HG03565 (cell line): ENCODE data around the gene CGREF1.

Experiments used
- ATAC-seq: cut with Tn5 transposase; IDR thresholded peaks from one replicate; pipeline ENCODE4 v1.9.1; 2021; ENCODE audit warnings: mild to moderate bottlenecking, moderate library complexity; ENCODE audit not compliant: unreplicated experiment

CGREF1 gene

GRCh38 chr2:27118525-27119329 is at the start of gene CGREF1:
Gene CGREF1, minus strand, starts transcription at chr2:27119128. Its CDS starts 14,762 bp downstream, at chr2:27104366.
- no peak for ATAC-seq

DNA sequence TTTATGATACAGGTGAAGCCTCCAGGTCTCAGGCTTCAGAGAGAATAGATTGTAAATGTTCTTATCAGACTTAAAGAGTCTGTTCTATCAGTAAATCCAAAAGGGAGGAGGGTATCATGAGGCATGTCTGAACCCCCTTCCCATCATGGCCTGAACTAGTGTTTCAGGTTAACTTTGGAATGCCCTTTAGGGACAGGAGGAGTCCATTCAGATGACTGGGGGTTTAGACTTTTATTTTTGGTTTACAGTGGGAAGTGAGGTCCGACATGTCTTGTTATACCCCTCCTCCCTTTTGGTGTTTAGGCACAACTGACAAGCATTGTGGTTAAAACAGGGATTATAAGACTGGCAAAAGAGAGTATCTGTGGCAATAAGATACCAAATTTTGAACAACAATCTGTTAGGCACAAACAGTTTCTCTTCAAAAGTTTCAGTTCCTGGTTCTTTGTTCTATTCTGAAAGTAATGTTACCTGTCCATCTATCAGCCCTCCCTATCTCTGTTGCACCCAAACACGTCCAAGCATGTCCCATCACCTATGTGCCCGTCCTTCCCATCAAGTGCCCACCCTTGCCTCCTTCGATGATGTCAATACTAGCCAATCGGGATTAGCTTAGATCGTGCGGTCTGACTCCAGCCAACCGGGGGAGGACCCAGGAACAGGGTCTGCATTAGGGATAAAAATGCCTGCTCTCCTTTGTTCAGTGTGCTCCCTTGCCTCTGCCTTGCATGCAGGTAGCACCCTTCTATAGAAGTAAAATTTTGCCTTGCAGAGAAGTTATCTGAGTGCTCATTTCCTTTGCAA is 46.2 kb upstream of the CGREF1 start:
- ATAC-seq, result no peak

- ATAC-seq, result no peak
These were observed 43.5 kb upstream of the CGREF1 start for GRCh38 chr2:27162151-27163121.

DNA sequence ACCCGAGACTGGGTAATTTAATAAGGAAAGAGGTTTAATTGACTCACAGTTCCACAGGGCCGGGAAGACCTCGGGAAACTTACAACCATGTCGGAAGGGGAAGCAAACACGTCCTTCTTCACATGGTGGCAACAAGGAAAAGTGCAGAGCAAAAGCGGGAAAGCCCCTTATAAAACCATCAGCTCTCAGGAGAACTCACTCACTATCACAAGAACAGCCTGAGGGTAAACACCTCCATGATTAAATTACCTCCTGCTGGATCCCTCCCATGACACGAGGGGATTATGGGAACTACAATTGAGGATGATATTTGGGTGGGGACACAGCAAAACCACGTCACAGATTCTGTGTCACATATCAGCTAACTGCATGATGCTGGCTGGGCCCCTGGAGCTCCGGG is 41.3 kb upstream of the CGREF1 start:
- ATAC-seq, result no peak

GRCh38 chr2:27159271-27159670 is 40.3 kb upstream of the CGREF1 start:
- ATAC-seq, result no peak

GRCh38 chr2:27158468-27158867 is 39.5 kb upstream of the CGREF1 start:
- no peak for ATAC-seq

GRCh38 chr2:27155069-27155520 is 36.2 kb upstream of the CGREF1 start:
- no peak for ATAC-seq

DNA sequence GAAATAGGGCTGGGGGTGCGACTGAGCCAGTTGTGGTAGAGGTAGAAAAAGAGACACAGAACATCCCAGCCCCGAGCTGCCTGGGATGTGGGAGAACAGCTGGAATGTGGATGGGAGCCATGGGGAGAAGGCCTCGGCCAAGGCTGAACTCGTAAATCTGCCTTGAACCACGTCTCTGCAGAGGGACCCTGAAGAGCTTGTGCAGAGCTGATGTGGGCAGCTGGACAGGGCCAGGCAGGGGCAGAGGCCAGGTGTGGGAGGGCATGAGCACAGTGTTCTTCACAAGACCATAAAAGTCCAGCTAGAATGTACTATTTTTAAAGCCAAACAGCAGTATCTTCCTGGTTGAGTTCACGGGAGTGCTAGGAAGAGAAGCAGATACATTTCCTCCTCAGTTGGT is 35.6 kb upstream of the CGREF1 start:
- no peak for ATAC-seq

DNA sequence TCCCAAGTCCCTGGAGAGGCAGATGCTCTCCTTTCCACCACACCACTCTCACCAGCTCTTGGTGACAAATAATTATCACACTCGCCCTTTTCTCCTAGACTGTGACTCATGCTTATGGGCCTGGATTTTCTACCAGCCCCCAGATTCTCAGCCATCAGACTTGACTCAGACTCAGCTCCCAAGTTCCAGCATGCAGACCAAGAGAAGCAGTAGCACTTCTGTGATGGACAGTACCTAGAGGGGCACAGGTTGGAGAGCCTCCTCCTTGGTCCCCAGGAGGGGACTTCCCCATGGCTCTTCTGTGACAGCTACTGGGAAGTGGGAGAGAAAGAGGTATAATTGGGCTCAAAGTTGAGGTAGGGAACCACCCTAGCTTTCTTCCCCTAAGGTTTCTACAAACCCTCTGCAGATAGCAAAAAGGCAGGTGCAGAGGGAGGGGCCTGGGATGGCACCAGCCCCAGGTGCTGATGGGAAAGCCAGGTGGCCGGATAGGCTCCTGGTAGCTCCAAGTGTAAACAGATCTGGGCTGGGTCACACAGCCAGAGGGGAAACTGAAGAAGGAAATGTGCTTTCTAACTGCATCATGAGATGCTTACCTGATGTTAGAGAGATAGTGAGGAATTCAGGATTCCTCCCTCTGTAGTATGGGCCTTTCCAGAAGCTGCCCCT is 34.0 kb upstream of the CGREF1 start:
- ATAC-seq, result no peak

- ATAC-seq, result no peak
These were observed 33.3 kb upstream of the CGREF1 start for GRCh38 chr2:27152102-27152795.

- no peak for ATAC-seq
These were observed 31.8 kb upstream of the CGREF1 start for GRCh38 chr2:27150639-27151230.

GRCh38 chr2:27149570-27150405 is 30.9 kb upstream of the CGREF1 start:
- ATAC-seq, result no peak

DNA sequence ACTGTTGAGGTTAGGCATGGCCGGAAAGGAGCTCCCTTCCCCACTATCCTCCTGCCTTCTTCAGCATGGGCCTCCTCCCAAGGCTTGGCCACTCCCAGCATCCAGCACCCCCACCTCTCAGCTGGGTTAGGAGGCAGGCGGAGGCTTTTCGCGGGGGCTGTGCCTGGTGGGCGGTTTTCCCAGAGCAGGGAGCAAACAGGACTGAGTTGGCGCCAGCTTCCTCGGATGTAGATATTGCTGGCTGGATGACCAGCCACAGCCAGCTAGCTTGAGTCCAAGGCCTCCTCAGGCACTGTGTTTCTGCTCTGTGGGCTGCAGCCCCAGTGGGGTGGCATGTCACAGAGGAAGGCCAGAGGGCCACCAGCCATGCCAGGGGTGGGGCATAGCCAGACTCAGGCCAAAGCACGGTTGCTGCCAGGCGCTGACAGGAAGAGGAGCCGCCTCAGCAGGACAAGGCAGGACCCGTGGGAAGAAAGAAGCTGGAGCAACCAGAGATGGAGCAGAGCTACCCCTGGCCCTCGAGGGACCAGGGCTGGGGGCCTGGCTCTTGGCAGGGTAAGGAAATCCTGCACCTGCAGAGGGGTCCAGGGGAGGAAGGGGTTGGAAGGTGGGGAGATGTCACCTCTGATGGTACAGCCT is 30.0 kb upstream of the CGREF1 start, which contains the start of gene TCF23:
TCF23 (plus strand) TSS at position 204 of the 639 bp plus-strand sequence; CDS start at position 334, 130 bp downstream.
- no peak for ATAC-seq

DNA sequence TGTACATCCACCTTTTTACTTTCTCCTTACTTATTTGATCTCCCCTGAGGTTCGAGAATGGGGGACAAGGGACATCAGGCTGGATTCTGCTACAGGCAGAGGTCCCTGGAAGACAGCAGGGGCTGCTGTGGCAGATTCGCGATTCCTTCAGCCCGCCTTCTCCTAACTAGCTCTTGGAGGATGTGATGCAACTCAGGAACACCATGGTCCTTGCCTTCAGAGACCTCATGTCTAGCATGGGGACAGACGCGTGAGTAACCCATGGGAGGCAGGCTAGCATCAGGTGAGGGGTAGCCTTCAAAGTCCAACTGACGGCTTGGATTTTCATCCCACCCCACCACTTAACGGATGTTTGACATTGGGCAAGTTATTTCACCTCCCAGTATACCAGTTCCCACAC is 29.0 kb upstream of the CGREF1 start:
- no peak for ATAC-seq

DNA sequence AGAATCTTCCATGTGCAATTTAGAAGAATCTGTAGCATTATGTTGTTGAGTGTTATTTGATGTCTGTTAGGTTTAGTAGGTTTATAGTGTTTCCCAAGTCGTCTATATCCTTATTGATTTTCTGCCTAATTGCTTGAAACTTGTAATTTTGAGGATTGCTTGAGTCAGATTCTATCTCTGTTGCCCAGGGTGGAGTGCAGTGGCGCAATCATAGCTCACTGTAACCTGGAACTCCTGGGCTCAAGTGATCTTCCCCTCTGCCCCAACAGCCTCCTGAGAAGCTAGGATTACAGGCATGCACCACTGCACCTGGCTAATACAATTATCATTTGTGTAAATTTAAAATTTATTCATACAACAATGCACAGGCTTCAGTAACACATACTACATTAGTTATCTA is 26.8 kb upstream of the CGREF1 start:
- no peak for ATAC-seq

DNA sequence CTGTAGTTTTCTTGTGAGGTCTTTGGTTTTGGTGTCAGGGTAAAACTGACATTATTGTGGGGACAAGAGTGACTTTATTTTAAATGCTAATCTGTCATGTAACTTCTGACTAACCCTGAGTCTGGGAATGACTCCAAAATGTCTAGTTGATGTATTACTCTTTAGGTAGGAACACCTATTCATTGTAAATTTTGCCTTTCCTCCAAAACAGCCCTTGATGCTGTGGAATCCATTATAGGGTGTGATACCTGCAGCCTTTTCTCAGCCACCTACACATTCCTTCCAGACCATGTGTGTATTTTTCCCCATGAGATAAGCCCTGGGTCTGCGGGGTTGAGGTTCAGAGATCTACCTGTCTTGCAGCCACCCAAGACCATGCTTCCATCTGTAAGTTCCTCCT is 24.4 kb upstream of the CGREF1 start:
- ATAC-seq, result no peak

DNA sequence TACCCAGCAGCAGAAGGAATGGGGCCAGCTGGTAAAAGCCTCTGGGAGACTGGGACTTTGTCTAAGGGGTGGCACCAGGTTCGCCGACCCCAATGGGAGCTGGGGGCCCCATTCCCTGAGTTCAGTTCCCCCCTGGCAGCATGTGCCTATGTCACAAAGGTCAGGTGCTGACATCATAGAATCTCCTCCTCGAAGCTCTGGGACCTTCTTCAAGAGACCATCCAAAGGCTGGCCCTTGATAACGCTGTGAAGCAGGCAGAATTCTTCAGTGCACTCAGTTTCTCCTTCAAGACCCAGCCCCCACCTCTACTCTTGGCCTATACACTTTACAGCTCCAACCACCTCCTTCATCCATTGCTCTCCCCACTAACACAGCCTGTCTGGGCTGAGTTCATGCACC is 20.4 kb upstream of the CGREF1 start, which contains the start of gene PRR30:
PRR30 (minus strand) TSS at position 101 of the 400 bp plus-strand sequence. CDS start 1,081 bp downstream, outside the sequence.
- no peak for ATAC-seq

- no peak for ATAC-seq
These were observed 19.2 kb upstream of the CGREF1 start for GRCh38 chr2:27138111-27138510.
